ENCODE measurements around the gene CNTNAP4. TPM values are rescaled to one million over a fixed set of nuclear protein-coding genes. Genes with fewer than 3 reads are reported as not detected.

The CNTNAP4 gene
- total RNA-seq = 1 to 10 TPM in 1 of 4 donors, under 1 TPM in 2, not detected in 1; 0.51 to 1.5 (median 0.82) TPM

DNA sequence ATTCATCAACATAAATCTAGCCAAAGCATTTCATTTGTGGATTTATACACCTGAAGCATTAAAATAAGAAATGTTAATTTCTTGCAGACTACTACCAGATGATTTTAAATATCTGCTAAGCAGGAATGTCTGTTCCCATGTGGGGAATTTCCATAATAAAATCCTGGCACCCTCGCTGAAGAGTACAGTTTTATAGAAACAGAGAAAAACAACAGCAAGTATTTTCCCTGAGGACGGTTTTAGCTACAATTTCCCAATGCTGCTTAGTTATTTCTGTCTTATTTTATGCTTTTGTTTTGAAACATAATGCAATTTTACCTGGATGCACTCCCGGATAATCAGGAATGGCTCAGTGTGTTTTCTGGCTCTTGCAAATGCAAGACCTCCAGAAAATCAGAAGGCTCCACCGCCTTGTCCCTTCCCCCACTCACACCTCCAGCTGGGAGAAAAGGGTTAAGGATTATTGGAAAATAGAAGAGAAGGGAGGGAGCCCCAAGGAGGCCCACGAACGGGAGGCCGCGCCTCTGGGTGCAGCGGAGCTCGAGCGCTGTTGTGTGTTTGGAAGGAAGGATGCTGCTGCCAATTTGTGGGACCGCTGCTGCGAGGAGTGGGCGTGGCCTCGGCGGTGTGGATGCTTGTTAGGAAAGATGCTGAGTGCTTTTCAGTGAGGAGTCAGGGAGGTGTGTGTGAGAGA is at the start of gene CNTNAP4:
Gene CNTNAP4 (plus strand): TSS at position 657 of the 694 bp plus-strand sequence. CDS start 262 bp downstream, outside the sequence.
- TF ChIP-seq, protein P1, sequence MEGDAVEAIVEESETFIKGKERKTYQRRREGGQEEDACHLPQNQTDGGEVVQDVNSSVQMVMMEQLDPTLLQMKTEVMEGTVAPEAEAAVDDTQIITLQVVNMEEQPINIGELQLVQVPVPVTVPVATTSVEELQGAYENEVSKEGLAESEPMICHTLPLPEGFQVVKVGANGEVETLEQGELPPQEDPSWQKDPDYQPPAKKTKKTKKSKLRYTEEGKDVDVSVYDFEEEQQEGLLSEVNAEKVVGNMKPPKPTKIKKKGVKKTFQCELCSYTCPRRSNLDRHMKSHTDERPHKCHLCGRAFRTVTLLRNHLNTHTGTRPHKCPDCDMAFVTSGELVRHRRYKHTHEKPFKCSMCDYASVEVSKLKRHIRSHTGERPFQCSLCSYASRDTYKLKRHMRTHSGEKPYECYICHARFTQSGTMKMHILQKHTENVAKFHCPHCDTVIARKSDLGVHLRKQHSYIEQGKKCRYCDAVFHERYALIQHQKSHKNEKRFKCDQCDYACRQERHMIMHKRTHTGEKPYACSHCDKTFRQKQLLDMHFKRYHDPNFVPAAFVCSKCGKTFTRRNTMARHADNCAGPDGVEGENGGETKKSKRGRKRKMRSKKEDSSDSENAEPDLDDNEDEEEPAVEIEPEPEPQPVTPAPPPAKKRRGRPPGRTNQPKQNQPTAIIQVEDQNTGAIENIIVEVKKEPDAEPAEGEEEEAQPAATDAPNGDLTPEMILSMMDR (IDR thresholded peaks at IDR 0.05; ENCODE audit: low read depth) = no peak

DNA sequence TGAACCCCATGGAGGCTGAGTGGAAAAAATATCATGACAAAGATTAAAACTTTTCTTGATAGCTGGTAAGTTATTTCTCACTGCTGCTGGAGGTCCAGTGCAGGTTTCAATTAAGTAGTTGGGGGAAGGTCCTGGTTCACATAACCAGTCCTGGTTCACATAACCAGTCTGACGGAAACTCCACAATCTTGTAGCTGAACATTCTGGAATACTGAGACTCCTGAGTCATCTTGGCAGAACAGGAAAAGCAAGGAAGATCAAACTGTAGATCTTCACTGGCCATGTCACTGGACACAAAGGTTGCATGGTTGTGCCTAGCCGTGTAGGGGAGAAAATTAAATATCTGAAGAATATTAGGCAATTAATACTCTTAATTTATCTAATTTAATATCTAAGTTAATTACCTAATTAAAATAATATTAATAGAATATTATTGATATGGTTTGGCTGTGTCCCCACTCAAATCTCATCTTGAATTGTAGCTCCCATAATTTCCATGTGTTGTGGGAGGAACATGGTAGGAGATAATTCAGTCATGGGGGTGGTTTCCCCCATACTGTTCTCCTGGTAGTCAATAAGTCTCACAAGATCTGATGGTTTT is 48.6 kb upstream of the CNTNAP4 start:
- TF ChIP-seq, protein P1 (IDR thresholded peaks at IDR 0.05; ENCODE audit: low read depth) = no peak

DNA sequence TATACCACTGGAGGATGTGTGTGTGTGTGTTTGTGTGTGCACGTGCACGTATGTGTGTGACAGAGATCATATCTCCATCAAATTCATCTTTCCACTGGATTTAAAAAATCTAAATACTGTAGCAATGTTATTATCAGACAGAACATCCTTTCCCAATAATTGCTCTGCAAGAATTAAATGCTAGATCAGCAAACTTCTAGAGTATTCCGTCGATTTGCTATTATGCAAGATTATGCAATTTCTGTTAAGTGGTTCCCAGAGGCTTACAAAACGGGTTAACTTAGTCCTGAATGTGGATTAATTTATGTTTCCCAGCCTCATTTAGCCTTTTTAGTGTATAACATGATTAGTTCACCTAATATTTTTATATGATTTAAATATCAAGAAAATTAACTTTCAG is 44.5 kb upstream of the CNTNAP4 start:
- TF ChIP-seq, protein P1 (IDR thresholded peaks at IDR 0.05; ENCODE audit: low read depth) = no peak

DNA sequence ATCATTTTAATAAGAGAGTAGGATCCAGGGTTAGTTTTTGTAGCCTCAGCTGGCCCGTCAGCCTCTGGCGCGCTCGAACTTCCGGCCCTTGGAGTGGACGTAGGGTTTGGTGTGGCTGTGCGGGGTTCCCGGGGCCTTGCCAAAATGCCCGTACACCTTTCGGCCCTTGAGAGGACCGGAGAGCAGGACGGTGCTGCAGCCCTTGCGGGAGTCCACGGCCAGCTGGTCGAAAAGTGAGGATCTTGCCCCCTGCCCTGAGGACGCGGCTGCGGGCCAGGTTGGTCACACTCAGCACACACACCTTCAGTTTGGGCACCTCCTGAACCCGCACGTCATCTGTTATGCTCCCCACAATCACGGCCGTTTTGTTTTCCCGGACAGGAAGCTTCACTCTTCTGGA is 42.2 kb upstream of the CNTNAP4 start:
- TF ChIP-seq, protein P1 (IDR thresholded peaks at IDR 0.05; ENCODE audit: low read depth) = no peak

DNA sequence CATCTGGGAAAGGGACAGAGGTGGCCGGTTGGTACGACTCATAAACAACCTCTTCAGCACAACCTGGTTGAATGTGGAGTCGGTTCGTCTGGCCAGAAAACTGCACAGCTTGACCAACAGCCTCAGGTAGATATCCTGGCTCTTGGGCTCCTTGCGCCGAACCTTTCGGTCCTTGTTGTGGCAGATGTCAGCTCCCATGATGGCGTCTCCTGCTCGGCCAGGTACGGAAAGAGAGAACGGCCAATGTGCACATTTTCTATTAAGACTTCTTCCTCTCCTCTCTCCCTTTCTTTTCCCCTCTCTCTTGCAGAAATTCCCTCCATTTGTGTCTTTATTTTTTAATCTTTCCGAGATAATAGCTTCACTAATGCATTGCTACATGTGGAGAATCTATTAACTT is 41.8 kb upstream of the CNTNAP4 start:
- TF ChIP-seq, protein P1 (IDR thresholded peaks at IDR 0.05; ENCODE audit: low read depth) = no peak

DNA sequence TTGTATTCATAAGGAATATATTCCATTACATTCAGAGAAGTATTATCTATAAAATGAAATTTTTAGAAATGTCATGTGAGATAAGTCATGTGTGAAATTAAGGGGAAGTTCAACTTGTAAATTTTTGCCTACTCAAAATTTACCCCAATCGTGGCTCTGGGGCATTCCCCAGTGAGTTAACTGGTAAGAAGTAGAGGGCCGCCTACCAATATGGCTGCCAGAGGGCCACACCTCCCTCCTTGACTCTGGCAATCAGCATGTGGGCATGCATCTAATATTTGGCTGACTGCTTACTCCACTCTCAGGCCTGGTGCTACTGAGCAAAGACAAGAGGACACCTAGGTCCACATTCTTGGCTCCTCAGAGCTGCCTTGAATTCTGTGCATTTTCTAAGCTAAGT is 39.7 kb upstream of the CNTNAP4 start:
- TF ChIP-seq, protein P1 (IDR thresholded peaks at IDR 0.05; ENCODE audit: low read depth) = no peak

DNA sequence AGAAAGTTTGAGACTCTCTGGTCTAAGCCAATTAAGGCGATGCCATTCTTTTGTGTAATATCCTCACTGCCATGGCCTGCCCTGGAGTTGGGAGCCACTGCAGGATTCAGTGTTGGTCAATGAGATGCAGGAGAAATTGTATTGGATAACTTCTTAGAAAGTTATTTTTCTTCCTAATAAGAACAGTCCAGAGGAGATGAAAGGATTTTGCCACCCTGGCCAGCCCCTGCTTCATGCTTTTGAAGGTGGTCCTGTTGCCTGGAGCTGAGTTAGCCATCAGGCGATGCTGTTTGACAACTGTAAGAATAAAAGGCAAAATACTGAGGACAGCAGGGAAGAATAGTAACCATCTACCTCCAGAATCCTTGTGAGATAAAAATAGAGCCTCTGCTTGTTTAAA is 35.4 kb upstream of the CNTNAP4 start:
- TF ChIP-seq, protein P1 (IDR thresholded peaks at IDR 0.05; ENCODE audit: low read depth) = no peak
